HG03439 (cell line): Measurements from ENCODE around the gene VSTM2B.

Experiments used
- ATAC-seq: cut with Tn5 transposase; IDR thresholded peaks from one replicate; pipeline ENCODE4 v1.9.1; 2021; ENCODE audit warnings: mild to moderate bottlenecking, moderate library complexity; ENCODE audit not compliant: unreplicated experiment

Gene VSTM2B

GRCh38 chr19:29529646-29530539 is 4.1 kb downstream of the VSTM2B start:
- no peak for ATAC-seq

- no peak for ATAC-seq
Measured at GRCh38 chr19:29530540-29531457, 5.0 kb downstream of the VSTM2B start.

- ATAC-seq = no peak
Measured at GRCh38 chr19:29531458-29532025, 5.7 kb downstream of the VSTM2B start.

GRCh38 chr19:29532097-29532496 is 6.3 kb downstream of the VSTM2B start:
- ATAC-seq = no peak

GRCh38 chr19:29532956-29533355 is 7.2 kb downstream of the VSTM2B start:
- no peak for ATAC-seq

GRCh38 chr19:29533578-29534544 is 8.1 kb downstream of the VSTM2B start:
- no peak for ATAC-seq

GRCh38 chr19:29535214-29535831 is 9.5 kb downstream of the VSTM2B start:
- ATAC-seq = no peak

GRCh38 chr19:29535984-29536508 is 10.3 kb downstream of the VSTM2B start:
- no peak for ATAC-seq

- no peak for ATAC-seq
Measured at GRCh38 chr19:29537181-29537580, 11.4 kb downstream of the VSTM2B start.

- no peak for ATAC-seq
Measured at GRCh38 chr19:29537601-29538000, 11.8 kb downstream of the VSTM2B start.

- ATAC-seq = no peak
Measured at GRCh38 chr19:29538146-29538545, 12.4 kb downstream of the VSTM2B start.

- no peak for ATAC-seq
Measured at GRCh38 chr19:29538651-29539050, 12.9 kb downstream of the VSTM2B start.

GRCh38 chr19:29539131-29539530 is 13.3 kb downstream of the VSTM2B start:
- no peak for ATAC-seq

GRCh38 chr19:29539670-29540069 is 13.9 kb downstream of the VSTM2B start:
- no peak for ATAC-seq

GRCh38 chr19:29540114-29540513 is 14.3 kb downstream of the VSTM2B start:
- ATAC-seq = no peak

- ATAC-seq = no peak
Measured at GRCh38 chr19:29541473-29542253, 15.9 kb downstream of the VSTM2B start.

GRCh38 chr19:29542327-29542726 is 16.5 kb downstream of the VSTM2B start:
- ATAC-seq = no peak

GRCh38 chr19:29542776-29543175 is 17.0 kb downstream of the VSTM2B start:
- ATAC-seq = no peak

GRCh38 chr19:29543381-29543780 is 17.6 kb downstream of the VSTM2B start:
- no peak for ATAC-seq
